ENCODE measurements around the gene LDLRAD2. TPM values are rescaled to one million over a fixed set of nuclear protein-coding genes. Genes with fewer than 3 reads are reported as not detected.

The LDLRAD2 gene
- total and polyA plus RNA-seq, 2 of the 4 experiments (the other 2 are of a cell fraction) = 0.05 TPM; not detected in 1

DNA sequence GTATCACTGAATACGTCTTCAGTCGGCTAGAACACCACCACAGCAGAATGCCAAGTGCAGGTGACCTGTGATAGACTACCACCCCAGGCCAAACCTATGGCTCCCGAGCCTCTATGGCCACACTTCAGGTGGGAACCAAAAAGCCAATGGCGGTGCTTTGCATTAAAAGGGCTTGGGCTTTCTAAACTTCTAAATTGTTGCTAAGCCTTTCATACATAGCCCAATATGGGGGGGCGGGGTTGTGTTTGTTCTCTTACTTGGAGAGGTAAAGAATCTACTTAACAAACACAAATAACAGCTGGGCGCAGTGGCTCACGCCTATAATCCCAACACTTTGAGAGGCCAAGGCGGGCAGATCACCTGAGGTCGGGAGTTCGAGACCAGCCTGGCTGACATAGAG lies 48.8 kb upstream of the LDLRAD2 start:
- WGBS, 2 experiments (ENCODE audit: extremely low coverage in 2 of 2, insufficient read length in 1 of 2) = no CpG with 5 or more reads among the region's 10 CpGs
- H3K27me3 ChIP-seq (ENCODE audit: control insufficient read depth, insufficient read depth, low read length) = no peaks in the 10 kb centered on the region

More for the DNA sequence above, 48.8 kb upstream of the LDLRAD2 start:
- no peak overlapping the region for H4K5ac ChIP-seq (ENCODE audit: low read depth, low read length)
- no peak overlapping the region for H2AFZ ChIP-seq (replicated peaks; ENCODE audit: low read length, poor library complexity)
- H3K79me1 ChIP-seq (ENCODE audit: low read depth in 1 of 2, low read length in 2 of 2) = peaks cover 49 to 88% of the 10 kb centered on the region in 2 experiments
- H3K56ac ChIP-seq (ENCODE audit: extremely low read depth, insufficient read depth, low read length) = no peak overlapping the region
- no peak overlapping the region for H3K4ac ChIP-seq (ENCODE audit: low read depth, low read length)
- H3K9ac ChIP-seq (ENCODE audit: low read depth, low read length) = no peak overlapping the region
- dilution Hi-C loops (cut with HindIII; ENCODE audit: low sequenced_read_pairs, unreplicated experiment) (no loop called here), intact Hi-C loops (cut with micrococcal nuclease) (no loop called here), in situ Hi-C loops (cut with MboI; ENCODE audit: low sequenced_read_pairs) (no loop called here)
- no peaks in the 10 kb centered on the region for H3K9me3 ChIP-seq (ENCODE audit: control insufficient read depth, insufficient read depth, low read length)
- peaks cover 22% of the 10 kb centered on the region for H3K9me1 ChIP-seq (ENCODE audit: insufficient read depth, low read length)
- ATAC-seq (ENCODE audit: low read depth) (no peak), DNase-seq (no peak)
- H3K36me3 ChIP-seq (ENCODE audit: control insufficient read depth, insufficient read depth, low read length) = no peaks in the 10 kb centered on the region
- no peak overlapping the region for H2BK5ac ChIP-seq (ENCODE audit: low read depth, low read length, poor library complexity, severe bottlenecking)
- no peak overlapping the region for H3K18ac ChIP-seq (ENCODE audit: low read depth, low read length)
- no peak overlapping the region for H3K27ac ChIP-seq (ENCODE audit: insufficient read depth, low read length)
- no peak overlapping the region for H2AK9ac ChIP-seq (replicated peaks; ENCODE audit: low read depth, low read length, poor library complexity)
- peaks cover 10% of the 10 kb centered on the region for H3K4me1 ChIP-seq (ENCODE audit: control insufficient read depth, insufficient read depth, low read length)
- H4K20me1 ChIP-seq (ENCODE audit: insufficient read depth, low read length) = peaks cover 91% of the 10 kb centered on the region
- H3K4me2 ChIP-seq (ENCODE audit: low read depth, low read length) = no peak overlapping the region
- no peak overlapping the region for H4K8ac ChIP-seq (ENCODE audit: low read depth in 2 of 2, low read length in 2 of 2)
- H2BK15ac ChIP-seq (ENCODE audit: low read depth, low read length) = no peak overlapping the region
- ChIA-PET CTCF (no interaction called here), POLR2A (ENCODE audit: unreplicated experiment) (no interaction called here)
- no peak overlapping the region for H3K23ac ChIP-seq (ENCODE audit: low read depth, low read length)
- no peak overlapping the region for H3K4me3 ChIP-seq (ENCODE audit: insufficient read depth, low read depth, low read length)
- H2AK5ac ChIP-seq (ENCODE audit: low read depth, low read length) = no peak overlapping the region
- no peak overlapping the region for H4K91ac ChIP-seq (ENCODE audit: insufficient read depth, low read depth, low read length)
- TF ChIP-seq POLR2A (IDR thresholded peaks at IDR 0.05; ENCODE audit: low read depth, low read length) = no peak
- no TSS peak for BruUV-seq (replicated peaks)
- H2BK20ac ChIP-seq (ENCODE audit: low read depth, low read length) = no peak overlapping the region
- no peak overlapping the region for H2BK120ac ChIP-seq (ENCODE audit: low read depth, low read length)
- no peak overlapping the region for H3K14ac ChIP-seq (replicated peaks; ENCODE audit: low read depth, low read length)

Measured in IMR-90 (cell line).